GM18951 (cell line): ENCODE measurements around the gene PRPS1L1.

Experiments used
- POLR2A ChIP-seq: IDR thresholded peaks from 4 replicates; pipeline ENCODE4 v1.6.1; 2011; ENCODE audit warnings: mild to moderate bottlenecking; ENCODE audit not compliant: insufficient read length, insufficient read depth; ENCODE audit errors: extremely low read depth
- in situ Hi-C: fragments of 300-500 bp; cut with MboI; formaldehyde crosslinking; loops from one replicate; pipeline ENCODE4 v1.12.0; 2022; ENCODE audit warnings: low sequenced_read_pairs, mixed read lengths, inconsistent platforms; ENCODE audit not compliant: unreplicated experiment

The PRPS1L1 gene

GRCh38 chr7:18037609-18038008 lies 10.0 kb upstream of the PRPS1L1 start:
- in situ Hi-C loops = no loop called here
- no peak for TF ChIP-seq POLR2A

GRCh38 chr7:18036783-18037182 lies 9.1 kb upstream of the PRPS1L1 start:
- TF ChIP-seq POLR2A = no peak
- in situ Hi-C loops = no loop called here

DNA sequence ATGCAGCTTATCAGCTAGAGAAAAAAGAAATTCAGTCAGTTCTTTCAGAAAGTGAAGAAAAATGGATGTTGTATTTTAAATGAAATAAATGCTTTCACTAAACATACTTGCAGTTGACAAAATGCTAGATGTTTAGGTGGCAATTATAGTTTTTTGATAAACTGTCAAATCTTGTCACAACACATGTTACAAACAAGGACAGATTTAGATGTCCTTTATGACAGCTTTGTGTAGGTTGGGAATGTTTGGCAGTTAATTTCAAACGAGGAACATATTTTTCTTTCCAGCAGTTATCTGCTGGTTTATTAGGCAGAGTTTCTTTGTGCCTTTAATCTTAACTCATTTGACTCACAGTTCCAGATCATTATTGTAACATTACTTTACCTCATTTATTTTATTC lies 3.1 kb upstream of the PRPS1L1 start:
- in situ Hi-C loops = no loop called here
- TF ChIP-seq POLR2A = no peak

GRCh38 chr7:18020138-18020715 lies 7.4 kb downstream of the PRPS1L1 start:
- in situ Hi-C loops = no loop called here

DNA sequence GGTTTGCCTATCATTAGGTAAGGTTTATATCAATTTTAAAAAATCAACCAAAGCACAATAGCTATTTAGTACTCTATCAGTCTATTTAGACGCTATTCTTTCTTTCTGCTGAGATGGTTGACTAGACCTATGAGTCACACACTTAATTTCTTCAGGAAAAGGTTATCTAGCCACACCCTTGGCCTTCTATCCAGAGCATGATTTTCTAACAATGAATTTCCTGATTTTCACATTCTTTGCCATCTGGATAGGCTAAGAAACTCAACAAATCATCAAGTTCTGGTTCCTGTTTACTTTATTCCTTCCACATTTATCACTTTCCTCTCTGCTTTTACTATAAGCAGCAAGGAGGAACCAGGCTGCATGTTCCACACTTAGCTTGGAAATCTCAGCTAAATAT lies 8.1 kb downstream of the PRPS1L1 start:
- in situ Hi-C loops = no loop called here
- TF ChIP-seq POLR2A = no peak

More at GRCh38 chr7:18020138-18020715, 7.4 kb downstream of the PRPS1L1 start:
- TF ChIP-seq POLR2A = no peak

DNA sequence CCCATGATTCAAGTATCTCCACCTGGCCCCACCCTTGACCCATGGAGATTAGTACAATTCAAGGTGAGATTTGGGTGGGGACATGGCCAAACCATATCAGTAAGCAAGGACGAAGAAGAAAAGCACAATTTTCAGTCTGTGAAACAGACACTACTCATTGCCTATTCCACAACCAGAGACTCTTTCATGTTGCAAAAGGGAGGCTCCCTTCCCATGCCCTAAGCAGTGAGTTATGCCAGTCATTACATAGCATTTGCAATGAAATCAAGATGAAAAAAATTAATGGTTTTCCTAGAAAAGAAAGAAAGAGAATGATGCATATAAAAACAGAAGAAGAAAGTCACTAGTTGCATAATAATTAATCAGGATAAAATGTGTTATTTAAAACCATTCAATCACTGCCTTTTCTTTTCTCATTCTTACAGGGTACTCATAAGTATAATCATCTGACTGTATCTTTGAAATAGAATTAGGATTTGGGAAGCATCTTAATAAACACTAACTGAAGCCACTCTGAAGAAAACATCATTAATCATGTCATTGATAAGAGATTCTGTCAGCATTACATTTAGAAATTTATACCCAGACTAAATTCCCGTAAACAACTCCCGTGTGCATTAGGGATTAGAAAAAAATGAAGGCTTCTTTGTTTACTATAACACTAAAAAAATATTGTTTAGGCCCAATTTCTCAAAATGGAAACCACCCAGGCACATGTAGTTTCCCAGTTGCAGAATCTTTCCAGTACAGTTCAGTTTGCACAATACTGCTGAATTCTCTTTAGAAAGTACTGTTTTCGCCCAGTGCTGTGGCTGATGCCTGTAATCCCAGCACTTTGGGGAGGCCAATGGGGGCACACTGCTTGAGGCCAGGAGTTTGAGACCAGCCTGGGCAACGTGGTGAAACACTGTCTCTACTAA lies 9.1 kb downstream of the PRPS1L1 start:
- in situ Hi-C loops = no loop called here
- no peak for TF ChIP-seq POLR2A

GRCh38 chr7:18016547-18017444 lies 10.8 kb downstream of the PRPS1L1 start:
- in situ Hi-C loops = no loop called here
- TF ChIP-seq POLR2A = no peak

DNA sequence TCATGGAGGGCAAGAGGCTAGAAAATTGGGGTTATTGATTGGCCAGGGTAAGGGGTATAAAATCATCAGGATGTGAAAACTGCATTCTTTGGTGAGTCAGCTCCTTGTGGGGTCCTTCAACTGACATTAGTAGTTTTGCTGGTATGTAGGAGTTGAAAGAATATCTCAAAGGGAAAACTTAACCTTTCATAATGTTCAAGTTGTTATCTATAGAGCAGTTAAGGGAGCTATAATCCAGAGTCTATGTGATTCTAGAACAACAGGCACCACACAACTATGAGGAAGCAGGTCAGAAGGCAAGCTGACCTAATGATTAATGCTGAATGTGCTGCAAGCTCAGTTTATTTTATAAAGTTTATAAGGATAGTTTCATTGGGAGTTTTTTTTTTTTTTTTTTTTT lies 13.7 kb downstream of the PRPS1L1 start:
- in situ Hi-C loops = no loop called here
- no peak for TF ChIP-seq POLR2A

- in situ Hi-C loops = no loop called here
- no peak for TF ChIP-seq POLR2A
Measured at GRCh38 chr7:18004372-18004771, 23.3 kb downstream of the PRPS1L1 start.

DNA sequence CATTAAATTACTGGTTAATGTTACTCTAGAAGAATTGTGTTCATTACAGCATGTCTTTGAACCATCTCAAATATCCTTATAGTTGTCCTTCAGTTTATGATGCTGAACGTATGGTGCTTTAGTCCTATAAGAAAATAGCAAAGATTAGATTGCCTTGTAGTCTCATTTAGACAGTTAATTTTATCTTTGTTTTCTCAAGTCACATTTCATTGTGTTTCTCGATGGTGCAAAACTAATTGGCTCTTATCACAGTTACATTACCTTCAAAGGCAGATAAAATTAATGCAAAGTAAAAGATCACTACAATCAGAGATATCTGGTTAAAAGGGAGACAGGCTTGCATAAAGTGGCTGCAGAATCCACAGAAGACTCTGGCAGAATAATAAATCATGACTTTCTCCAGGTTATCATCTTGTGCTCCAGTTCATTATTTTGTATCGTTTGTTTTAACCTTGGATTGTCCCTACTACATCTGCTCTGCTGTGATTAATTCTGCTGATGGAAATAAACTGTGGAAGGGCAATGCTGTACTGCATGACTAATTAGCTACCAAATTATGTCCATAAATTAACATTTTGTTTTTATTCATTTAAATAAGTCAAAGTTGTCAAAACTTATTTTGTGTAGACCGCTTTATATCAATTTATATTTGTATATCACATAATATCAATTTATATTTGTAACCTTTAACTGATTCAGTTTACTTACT lies 24.2 kb downstream of the PRPS1L1 start:
- TF ChIP-seq POLR2A = no peak
- in situ Hi-C loops = no loop called here

DNA sequence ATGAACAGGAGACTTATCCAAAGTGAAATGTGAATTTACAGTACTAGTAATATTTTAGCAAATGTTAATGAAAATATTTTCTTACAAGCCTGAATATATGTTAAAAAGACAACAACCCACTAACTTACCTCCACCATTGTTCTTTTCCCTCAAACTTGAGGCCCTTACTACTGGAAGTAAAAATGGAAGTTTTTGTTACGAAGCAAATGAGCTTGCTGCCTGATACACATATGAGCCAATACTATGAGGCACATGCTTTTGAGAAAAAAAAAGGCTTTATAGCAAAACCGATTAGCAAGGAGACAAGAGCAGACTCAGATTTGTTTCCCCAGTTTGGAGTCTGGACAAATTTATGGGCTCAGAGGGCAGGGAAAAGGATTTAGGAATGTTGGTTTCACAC lies 29.0 kb downstream of the PRPS1L1 start:
- TF ChIP-seq POLR2A = no peak
- in situ Hi-C loops = no loop called here

- in situ Hi-C loops = no loop called here
- no peak for TF ChIP-seq POLR2A
Measured at GRCh38 chr7:17996442-17997223, 31.0 kb downstream of the PRPS1L1 start.
